H9 (cell line): ENCODE data around the gene ARHGAP15. TPM values are rescaled to one million over a fixed set of nuclear protein-coding genes. Genes with fewer than 3 reads are reported as not detected.

ENCODE experiments used
- DNase-seq: peaks from one replicate; pipeline ENCODE4 v3.0.0-alpha.2; 2017
- H2AFZ ChIP-seq: one replicate; pipeline ENCODE4 v1.6.1; 2013; ENCODE audit warnings: mild to moderate bottlenecking, low read length, control low read depth, moderate library complexity
- H2AK5ac ChIP-seq: 2 replicates; pipeline ENCODE4 v1.6.1; 2013; ENCODE audit warnings: low read length, control low read depth, mixed read lengths; ENCODE audit not compliant: insufficient read length
- H2BK120ac ChIP-seq: one replicate; pipeline ENCODE4 v1.6.1; 2013; ENCODE audit warnings: low read depth, mild to moderate bottlenecking, low read length, control low read depth, inconsistent platforms; ENCODE audit not compliant: poor library complexity, severe bottlenecking
- H2BK12ac ChIP-seq: 2 replicates; pipeline ENCODE4 v1.6.1; 2013; ENCODE audit warnings: low read length, control low read depth, mixed read lengths, low read depth; ENCODE audit not compliant: insufficient read length
- H2BK15ac ChIP-seq: 2 replicates; pipeline ENCODE4 v1.6.1; 2013; ENCODE audit warnings: low read depth, low read length, control low read depth
- H2BK20ac ChIP-seq: one replicate; pipeline ENCODE4 v1.6.1; 2013; ENCODE audit warnings: low read depth, mild to moderate bottlenecking, low read length, control low read depth, inconsistent platforms; ENCODE audit not compliant: poor library complexity, severe bottlenecking
- H2BK5ac ChIP-seq: 2 replicates; pipeline ENCODE4 v1.6.1; 2013; ENCODE audit warnings: low read length, control low read depth, mixed read lengths; ENCODE audit not compliant: insufficient read length
- H3K14ac ChIP-seq: 2 replicates; pipeline ENCODE4 v1.6.1; 2013; ENCODE audit warnings: low read length, control low read depth; ENCODE audit not compliant: insufficient read depth
- H3K18ac ChIP-seq: 2 replicates; pipeline ENCODE4 v1.6.1; 2013; ENCODE audit warnings: low read depth, mild to moderate bottlenecking, mixed read lengths, low read length, control low read depth; ENCODE audit not compliant: insufficient read length
- H3K23ac ChIP-seq: 2 replicates; pipeline ENCODE4 v1.6.1; 2013; ENCODE audit warnings: low read length, control low read depth, mixed read lengths, low read depth; ENCODE audit not compliant: insufficient read length
- H3K23me2 ChIP-seq: 2 replicates; pipeline ENCODE4 v1.6.1; 2013; ENCODE audit warnings: low read depth, mild to moderate bottlenecking, mixed read lengths, low read length, control low read depth; ENCODE audit not compliant: insufficient read length, poor library complexity, severe bottlenecking
- H3K27ac ChIP-seq: 2 replicates; pipeline ENCODE4 v1.5.1; 2013; ENCODE audit warnings: low read length, control low read depth, mixed read lengths, low read depth; ENCODE audit not compliant: insufficient read length
- H3K27me3 ChIP-seq: 2 replicates; pipeline ENCODE4 v1.6.1; 2013; ENCODE audit warnings: low read length, control low read depth, inconsistent platforms; ENCODE audit not compliant: insufficient read depth
- H3K4ac ChIP-seq: 2 replicates; pipeline ENCODE4 v1.6.1; 2013; ENCODE audit warnings: low read depth, mild to moderate bottlenecking, control low read depth, inconsistent platforms, low read length, moderate library complexity
- H3K4me1 ChIP-seq: 2 replicates; pipeline ENCODE4 v1.6.1; 2013; ENCODE audit warnings: low read length, control low read depth, inconsistent platforms; ENCODE audit not compliant: insufficient read depth
- H3K4me2 ChIP-seq: 2 replicates; pipeline ENCODE4 v1.6.1; 2013; ENCODE audit warnings: low read length, control low read depth, mixed read lengths; ENCODE audit not compliant: insufficient read length, insufficient read depth
- H3K56ac ChIP-seq: 2 replicates; pipeline ENCODE4 v1.6.1; 2013; ENCODE audit warnings: low read depth, mild to moderate bottlenecking, mixed read lengths, low read length, control low read depth; ENCODE audit not compliant: insufficient read length
- H3K79me1 ChIP-seq: 2 replicates; pipeline ENCODE4 v1.6.1; 2013; ENCODE audit warnings: low read depth, mild to moderate bottlenecking, moderate library complexity, low read length, control low read depth, inconsistent platforms; ENCODE audit not compliant: insufficient read depth, poor library complexity, severe bottlenecking
- H3K79me2 ChIP-seq: 2 replicates; pipeline ENCODE4 v1.6.1; 2013; ENCODE audit warnings: low read length, control low read depth, inconsistent platforms; ENCODE audit not compliant: insufficient read depth
- H3K9ac ChIP-seq: 2 replicates; pipeline ENCODE4 v1.6.1; 2013; ENCODE audit warnings: low read length, control low read depth, mixed read lengths; ENCODE audit not compliant: insufficient read length; ENCODE audit errors: extremely low read depth
- H3K9me3 ChIP-seq: one replicate; pipeline ENCODE4 v1.6.1; 2013; ENCODE audit warnings: low read depth, low read length, inconsistent platforms; ENCODE audit not compliant: control insufficient read depth
- H3T11ph ChIP-seq: one replicate; pipeline ENCODE4 v1.6.1; 2013; ENCODE audit warnings: mild to moderate bottlenecking, low read length, control low read depth, inconsistent platforms
- H4K20me1 ChIP-seq: one replicate; pipeline ENCODE4 v1.6.1; 2013; ENCODE audit not compliant: control insufficient read depth, insufficient read length, insufficient read depth
- H4K5ac ChIP-seq: 2 replicates; pipeline ENCODE4 v1.6.1; 2013; ENCODE audit warnings: low read depth, mild to moderate bottlenecking, mixed read lengths, low read length, control low read depth; ENCODE audit not compliant: insufficient read length
- H4K8ac ChIP-seq: replicated peaks from 2 replicates; pipeline ENCODE4 v1.6.1; 2013; ENCODE audit warnings: low read length, control low read depth, mixed read lengths, low read depth; ENCODE audit not compliant: insufficient read length
- H4K91ac ChIP-seq: 2 replicates; pipeline ENCODE4 v1.6.1; 2013; ENCODE audit warnings: low read depth, mild to moderate bottlenecking, moderate library complexity, mixed read lengths, low read length, control low read depth; ENCODE audit not compliant: insufficient read length
- H3K27ac Mint-ChIP-seq, 3 experiments: 2 replicates in 2 of 3; 3 replicates in 1 of 3; pipeline ENCODE4 v1.8.0; 2020 to 2021; ENCODE audit warnings: mixed read lengths in 3 of 3, mild to moderate bottlenecking in 1 of 3, moderate library complexity in 1 of 3
- H3K27me3 Mint-ChIP-seq: 2 replicates; pipeline ENCODE4 v1.8.0; 2021; ENCODE audit warnings: low read depth, mild to moderate bottlenecking, moderate library complexity, mixed read lengths
- H3K36me3 Mint-ChIP-seq, 3 experiments: 2 replicates in 2 of 3; 3 replicates in 1 of 3; pipeline ENCODE4 v1.8.0; 2020 to 2021; ENCODE audit warnings: low read depth in 3 of 3, mixed read lengths in 3 of 3; ENCODE audit not compliant: insufficient read depth in 1 of 3
- H3K4me1 Mint-ChIP-seq, 2 experiments: 2 replicates each; pipeline ENCODE4 v1.8.0; 2020; ENCODE audit warnings: mixed read lengths in 2 of 2
- H3K4me3 Mint-ChIP-seq, 2 experiments: 2 replicates in 1 of 2; 3 replicates in 1 of 2; pipeline ENCODE4 v1.8.0; 2020 to 2021; ENCODE audit warnings: mild to moderate bottlenecking in 2 of 2, mixed read lengths in 2 of 2, moderate library complexity in 1 of 2
- H3K9me3 Mint-ChIP-seq, 2 experiments: 2 replicates in 1 of 2; 3 replicates in 1 of 2; pipeline ENCODE4 v1.8.0; 2020; ENCODE audit warnings: mild to moderate bottlenecking in 2 of 2, mixed read lengths in 2 of 2, moderate library complexity in 1 of 2
- WGBS: extraction: QIAGEN DNeasy Blood & Tissue Kit; methylation state at CpG from one replicate; pipeline ENCODE4 v1.1.7; 2013; ENCODE audit warnings: missing lambda C conversion rate, low lambda C conversion rate, mixed read lengths; ENCODE audit not compliant: insufficient read length; ENCODE audit errors: extremely low coverage; 5-methylcytosine and 5-hydroxymethylcytosine counted together
- total RNA-seq: library from RNA; stranded (reverse); gene quantifications from 2 replicates; pipeline ENCODE4 v1.2.1, GENCODE V29; 2021
- TF ChIP-seq, protein P1 (sequence below): fragments of 200-600 bp; sonication (generic); conservative IDR thresholded peaks from 3 replicates; pipeline ENCODE4 v1.8.0; 2021; ENCODE audit warnings: antibody characterized with exemption, mild to moderate bottlenecking

Gene ARHGAP15
- total RNA-seq, 1 experiment from 2014 or later = not detected

GRCh38 chr2:143808166-143808565, 678.9 kb downstream of the ARHGAP15 start:
- H3K18ac ChIP-seq = no peak overlapping the region
- H3K56ac ChIP-seq = no peak overlapping the region
- H3K27me3 Mint-ChIP-seq = no peaks in the 10 kb centered on the region
- WGBS = no CpG with 5 or more reads among the region's 1 CpG
- no peak overlapping the region for H4K5ac ChIP-seq
- no peak overlapping the region for H2BK120ac ChIP-seq
- no peaks in the 10 kb centered on the region for H3K79me1 ChIP-seq
- no peak overlapping the region for H3K23ac ChIP-seq
- no peak overlapping the region for H3K9ac ChIP-seq
- H2BK12ac ChIP-seq = no peak overlapping the region
- H3K27ac ChIP-seq = no peak overlapping the region
- no peak overlapping the region for H2BK20ac ChIP-seq
- no peak overlapping the region for H3K4me2 ChIP-seq
- H3K23me2 ChIP-seq = no peaks in the 10 kb centered on the region
- H4K8ac ChIP-seq = no peak overlapping the region
- H3K79me2 ChIP-seq = no peaks in the 10 kb centered on the region
- no peak overlapping the region for H3K4ac ChIP-seq
- peak overlapping the region in 1 of 3 experiments; percentile 55; a peak in 2 of 7 replicates for H3K27ac Mint-ChIP-seq
- no peak overlapping the region for H2AFZ ChIP-seq
- no peak overlapping the region for H2AK5ac ChIP-seq
- no peak overlapping the region for H3K14ac ChIP-seq
- H3K36me3 Mint-ChIP-seq = peaks cover 0 to 4% (median 0%) of the 10 kb centered on the region in 3 experiments; a peak in 2 of 7 replicates
- TF ChIP-seq, protein P1, sequence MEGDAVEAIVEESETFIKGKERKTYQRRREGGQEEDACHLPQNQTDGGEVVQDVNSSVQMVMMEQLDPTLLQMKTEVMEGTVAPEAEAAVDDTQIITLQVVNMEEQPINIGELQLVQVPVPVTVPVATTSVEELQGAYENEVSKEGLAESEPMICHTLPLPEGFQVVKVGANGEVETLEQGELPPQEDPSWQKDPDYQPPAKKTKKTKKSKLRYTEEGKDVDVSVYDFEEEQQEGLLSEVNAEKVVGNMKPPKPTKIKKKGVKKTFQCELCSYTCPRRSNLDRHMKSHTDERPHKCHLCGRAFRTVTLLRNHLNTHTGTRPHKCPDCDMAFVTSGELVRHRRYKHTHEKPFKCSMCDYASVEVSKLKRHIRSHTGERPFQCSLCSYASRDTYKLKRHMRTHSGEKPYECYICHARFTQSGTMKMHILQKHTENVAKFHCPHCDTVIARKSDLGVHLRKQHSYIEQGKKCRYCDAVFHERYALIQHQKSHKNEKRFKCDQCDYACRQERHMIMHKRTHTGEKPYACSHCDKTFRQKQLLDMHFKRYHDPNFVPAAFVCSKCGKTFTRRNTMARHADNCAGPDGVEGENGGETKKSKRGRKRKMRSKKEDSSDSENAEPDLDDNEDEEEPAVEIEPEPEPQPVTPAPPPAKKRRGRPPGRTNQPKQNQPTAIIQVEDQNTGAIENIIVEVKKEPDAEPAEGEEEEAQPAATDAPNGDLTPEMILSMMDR = no peak
- H3T11ph ChIP-seq = no peak overlapping the region
- peaks cover 9% of the 10 kb centered on the region; the same call in 1 of the 2 replicates for H3K4me1 ChIP-seq
- no peaks in the 10 kb centered on the region for H3K9me3 ChIP-seq
- peaks cover 22% of the 10 kb centered on the region in 2 experiments for H3K4me1 Mint-ChIP-seq
- no peak overlapping the region for H2BK15ac ChIP-seq
- H2BK5ac ChIP-seq = no peak overlapping the region
- DNase-seq = no peak
- H3K9me3 Mint-ChIP-seq = no peaks in the 10 kb centered on the region
- H3K4me3 Mint-ChIP-seq = no peak overlapping the region
- no peaks in the 10 kb centered on the region for H3K27me3 ChIP-seq
- no peak overlapping the region for H4K91ac ChIP-seq
- H4K20me1 ChIP-seq = no peaks in the 10 kb centered on the region
